MM.1S (cell line): ENCODE data around the gene MLH3.

ENCODE experiments used
- CTCF ChIP-seq: fragments of 300-600 bp; sonication (generic); IDR thresholded peaks from 2 replicates; pipeline ENCODE4 v1.5.1; 2016; ENCODE audit warnings: antibody characterized with exemption, low read length, mixed read lengths
- EZH2 ChIP-seq: fragments of 300-600 bp; sonication (generic); optimal IDR thresholded peaks from 2 replicates; pipeline ENCODE3; 2017; ENCODE audit warnings: low read depth, mild to moderate bottlenecking, antibody characterized with exemption, low read length, mixed read lengths

- TF ChIP-seq CTCF: no peak
- TF ChIP-seq EZH2: no peak
Measured at GRCh38 chr14:75030147-75030546, 21.1 kb downstream of the MLH3 start.
